Activated CD4-positive, CD25-positive, alpha-beta regulatory T cell treated with anti-CD3 and anti-CD28 coated beads, Interleukin-2, amount 50 U/mL, for 16 hours (primary cell): ENCODE data around the gene MCCC2.
"Not testable (repeated sequence)": the region's sequence is repeated elsewhere in the genome, so short reads cannot be mapped to it uniquely, and the experiment has no call there.

Experiments used
- DNase-seq: peaks from one replicate; pipeline ENCODE4 v3.0.0-alpha.2; 2020; ENCODE audit warnings: low read depth, low spot score

Gene MCCC2

GRCh38 chr5:71586941-71587765 lies at the start of gene MCCC2:
TSS of gene MCCC2 (plus strand) at chr5:71587340. CDS start at chr5:71587426, 86 bp downstream.
- peak; percentile 91 for DNase-seq

DNA sequence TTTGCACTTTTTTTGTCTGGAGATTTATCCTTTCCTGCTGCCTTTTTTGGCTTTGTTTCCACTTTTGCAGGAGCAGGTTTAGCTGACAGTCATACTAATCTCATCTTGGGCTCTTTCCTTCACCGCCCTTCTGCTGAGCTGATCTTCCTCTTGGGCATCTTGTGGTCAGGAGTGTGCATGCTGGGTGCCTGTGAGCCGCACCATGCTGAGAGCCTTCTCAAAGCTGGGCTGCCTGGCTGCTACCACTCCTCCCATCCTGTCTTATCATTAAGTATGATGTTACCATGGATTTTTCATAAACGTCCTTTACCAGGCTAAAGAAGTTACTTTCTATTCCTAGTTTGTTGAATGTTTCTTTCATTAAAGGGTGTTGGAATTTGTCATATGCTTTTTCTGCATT lies 49.5 kb upstream of the MCCC2 start:
- no peak for DNase-seq

GRCh38 chr5:71550885-71551284 lies 36.3 kb upstream of the MCCC2 start:
- not testable (repeated sequence) for DNase-seq

DNA sequence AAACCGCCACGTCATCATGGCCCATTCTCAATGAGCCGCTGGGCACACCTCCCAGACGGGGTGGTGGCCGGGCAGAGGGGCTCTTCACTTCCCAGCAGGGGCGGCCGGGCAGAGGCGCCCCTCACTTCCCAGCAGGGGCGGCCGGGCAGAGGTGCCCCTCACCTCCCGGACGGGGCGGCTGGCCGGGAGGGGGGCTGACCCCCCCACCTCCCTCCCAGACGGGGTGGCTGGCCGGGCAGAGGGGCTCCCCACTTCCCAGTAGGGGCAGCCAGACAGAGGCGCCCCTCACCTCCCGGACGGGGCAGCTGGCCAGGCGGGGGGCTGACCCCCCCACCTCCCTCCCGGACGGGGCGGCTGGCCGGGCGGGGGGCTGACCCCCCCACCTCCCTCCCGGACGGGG lies 35.6 kb upstream of the MCCC2 start:
- not testable (repeated sequence) for DNase-seq

DNA sequence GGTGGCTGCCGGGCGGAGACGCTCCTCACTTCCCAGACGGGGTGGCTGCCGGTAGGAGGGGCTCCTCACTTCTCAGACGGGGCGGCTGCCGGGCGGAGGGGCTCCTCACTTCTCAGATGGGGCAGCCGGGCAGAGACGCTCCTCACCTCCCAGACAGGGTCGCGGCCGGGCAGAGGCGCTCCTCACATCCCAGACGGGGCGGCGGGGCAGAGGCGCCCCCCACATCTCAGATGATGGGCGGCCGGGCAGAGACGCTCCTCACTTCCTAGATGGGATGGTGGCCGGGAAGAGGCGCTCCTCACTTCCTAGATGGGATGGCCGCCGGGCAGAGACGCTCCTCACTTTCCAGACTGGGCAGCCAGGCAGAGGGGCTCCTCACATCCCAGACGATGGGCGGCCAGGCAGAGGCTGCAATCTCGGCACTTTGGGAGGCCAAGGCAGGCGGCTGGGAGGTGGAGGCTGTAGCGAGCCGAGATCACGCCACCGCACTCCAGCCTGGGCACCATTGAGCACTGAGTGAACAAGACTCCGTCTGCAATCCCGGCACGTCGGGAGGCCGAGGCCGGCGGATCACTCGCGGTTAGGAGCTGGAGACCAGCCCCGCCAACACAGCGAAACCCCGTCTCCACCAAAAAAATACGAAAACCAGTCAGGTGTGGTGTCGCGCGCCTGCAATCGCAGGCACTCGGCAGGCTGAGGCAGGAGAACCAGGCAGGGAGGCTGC lies 35.0 kb upstream of the MCCC2 start:
- not testable (repeated sequence) for DNase-seq

GRCh38 chr5:71563161-71563560 lies 24.0 kb upstream of the MCCC2 start:
- DNase-seq, result no peak

DNA sequence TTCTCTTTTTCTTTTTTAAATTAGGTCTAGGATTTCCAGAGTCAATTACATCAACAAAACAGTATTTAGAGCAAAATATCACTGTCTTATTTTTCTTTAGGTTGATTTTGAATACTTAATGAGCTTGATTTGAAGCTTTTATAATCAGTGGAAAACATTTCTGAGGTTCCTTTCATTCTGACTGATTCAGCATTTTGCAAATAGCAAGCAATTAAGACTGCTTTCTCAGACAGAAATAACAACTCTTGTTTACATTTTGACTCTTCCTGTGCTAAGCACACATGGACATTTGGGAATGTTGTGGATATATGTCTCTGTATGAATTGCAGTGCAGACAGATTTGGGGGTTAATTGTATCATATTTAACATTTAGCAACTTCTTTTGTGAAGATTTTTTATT lies 22.2 kb upstream of the MCCC2 start:
- DNase-seq, result no peak

DNA sequence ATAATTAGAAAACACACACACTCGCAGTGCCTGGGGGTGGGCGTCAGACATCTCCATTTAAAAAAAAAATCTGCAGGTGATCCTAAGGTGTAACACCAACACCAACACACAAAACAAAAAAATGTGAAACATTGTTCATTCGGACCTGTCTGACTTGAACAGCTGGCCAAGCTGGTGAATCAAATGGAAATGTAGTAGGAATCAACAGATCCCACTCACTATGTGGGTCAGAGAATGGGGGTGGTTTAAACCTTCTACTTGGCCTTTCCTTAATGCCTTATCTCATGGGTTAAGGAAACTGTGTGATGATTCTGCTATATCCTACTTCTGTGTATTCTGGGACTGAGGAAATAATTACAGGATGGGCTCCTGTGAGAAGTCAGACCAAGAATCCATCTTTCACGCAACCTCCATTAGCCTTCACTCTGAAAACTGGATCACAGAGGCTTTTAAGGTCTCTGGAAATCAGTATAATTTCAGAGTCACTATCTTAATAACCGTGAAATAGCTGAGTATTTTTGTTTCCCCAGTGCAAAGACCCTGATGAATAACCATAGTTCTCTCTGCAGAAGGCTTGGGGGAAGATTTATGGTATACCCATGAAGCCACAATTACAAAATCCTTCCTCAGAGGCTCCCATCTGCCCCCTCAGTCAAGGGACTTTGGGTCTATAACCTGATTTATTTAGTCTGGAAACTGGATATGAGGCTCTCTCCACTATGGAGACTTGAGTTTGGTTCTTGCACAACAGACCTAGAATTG lies 17.2 kb upstream of the MCCC2 start:
- no peak for DNase-seq

DNA sequence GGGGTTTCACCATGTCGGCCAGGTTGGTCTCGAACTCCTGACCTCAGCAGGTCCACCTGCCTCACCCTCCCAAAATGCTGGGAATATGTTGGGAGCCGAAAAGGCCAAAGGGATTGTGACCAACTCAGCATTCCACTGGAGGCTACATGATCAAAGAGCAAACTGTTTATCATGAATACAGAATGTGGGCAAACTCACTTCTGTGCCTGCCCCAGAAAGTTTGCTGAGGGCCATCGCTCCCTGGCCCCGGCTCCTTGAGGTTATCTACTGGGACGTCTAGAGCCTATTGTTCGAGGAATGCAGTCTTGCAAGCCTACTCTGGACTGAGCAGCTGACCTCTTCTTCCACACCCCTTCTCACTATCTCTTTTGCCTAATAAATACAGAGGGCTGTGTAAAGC lies 15.3 kb upstream of the MCCC2 start:
- not testable (repeated sequence) for DNase-seq

- no peak for DNase-seq
These were observed 13.5 kb upstream of the MCCC2 start for GRCh38 chr5:71573591-71573990.

DNA sequence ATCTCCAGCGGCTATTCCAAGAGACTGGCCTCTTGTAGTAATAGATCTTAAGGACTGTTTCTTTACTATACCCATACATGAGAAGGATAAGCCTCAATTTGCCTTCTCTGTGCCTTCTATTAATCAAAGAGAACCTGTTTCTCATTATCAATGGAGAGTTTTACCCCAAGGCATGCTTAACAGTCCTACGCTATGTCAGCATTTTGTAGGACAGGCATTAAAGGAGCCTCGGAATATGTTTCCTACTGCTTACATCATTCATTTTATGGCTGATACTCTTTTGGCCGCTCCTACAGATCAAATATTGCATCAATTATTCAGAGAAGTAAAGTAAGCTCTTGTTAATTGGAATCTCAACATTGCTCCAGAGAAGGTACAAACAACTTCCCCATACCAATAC lies 11.6 kb upstream of the MCCC2 start:
- DNase-seq, result not testable (repeated sequence)

- DNase-seq, result no peak
These were observed 10.9 kb upstream of the MCCC2 start for GRCh38 chr5:71576241-71576640.

- DNase-seq, result not testable (repeated sequence)
These were observed 9.3 kb upstream of the MCCC2 start for GRCh38 chr5:71577839-71578238.

DNA sequence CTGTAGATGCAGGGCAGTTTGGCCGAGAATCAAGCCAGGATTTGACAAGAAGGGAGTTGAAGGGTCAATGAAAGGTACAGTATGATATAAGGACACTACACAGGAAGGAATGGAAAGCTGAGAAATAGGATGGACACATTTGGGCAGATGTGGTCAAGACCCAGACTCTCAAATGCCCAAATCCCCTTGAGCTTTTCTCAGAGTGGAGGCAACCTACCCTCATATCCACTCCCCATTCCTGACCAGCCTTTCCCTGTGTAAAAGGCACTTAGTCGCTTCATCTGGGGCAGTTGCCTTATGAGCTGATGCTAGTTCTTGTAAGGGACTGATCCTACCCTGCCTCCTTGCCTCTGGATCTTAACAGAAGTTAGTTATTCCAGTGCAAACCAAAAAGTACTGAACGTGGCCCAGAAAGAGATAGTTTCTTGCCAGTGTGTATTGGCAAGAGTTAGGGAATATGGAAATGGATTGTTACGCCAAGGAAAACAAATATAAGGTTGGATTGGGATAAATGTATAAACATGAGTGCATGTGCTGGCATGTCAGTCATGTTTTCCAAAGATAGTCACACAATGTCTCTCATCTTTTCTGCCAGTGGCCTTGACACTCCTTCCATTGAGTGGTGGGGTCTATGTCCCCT lies 4.1 kb upstream of the MCCC2 start:
- no peak for DNase-seq

GRCh38 chr5:71586052-71586940 lies 844 bp upstream of the MCCC2 start:
- no peak for DNase-seq

GRCh38 chr5:71587766-71588532 lies 809 bp downstream of the MCCC2 start:
- DNase-seq, result no peak

GRCh38 chr5:71588533-71588885 lies 1.4 kb downstream of the MCCC2 start:
- DNase-seq, result no peak

- no peak for DNase-seq
These were observed 2.8 kb downstream of the MCCC2 start for GRCh38 chr5:71589903-71590302.

GRCh38 chr5:71591100-71591499 lies 4.0 kb downstream of the MCCC2 start:
- DNase-seq, result no peak

DNA sequence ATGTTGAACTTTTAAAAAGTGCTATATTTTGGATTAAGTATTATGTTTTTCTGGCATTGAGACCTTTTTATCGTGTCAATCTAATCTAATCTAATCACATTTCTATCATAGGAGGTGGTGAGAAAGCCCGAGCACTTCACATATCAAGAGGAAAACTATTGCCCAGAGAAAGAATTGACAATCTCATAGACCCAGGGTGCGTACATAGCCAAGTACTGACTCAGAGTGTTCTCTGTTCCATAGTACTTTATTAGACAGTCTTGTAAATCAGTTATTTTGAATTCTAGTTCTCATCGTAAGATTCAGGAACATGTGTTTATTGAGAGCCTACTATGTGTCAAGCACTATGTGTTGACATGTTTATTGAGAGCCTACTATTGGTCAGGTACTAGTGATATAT lies 9.0 kb downstream of the MCCC2 start:
- no peak for DNase-seq
